Pancreas (tissue), 10 donors: ENCODE data around the gene ARID3B. TPM values are rescaled to one million over a fixed set of nuclear protein-coding genes. Genes with fewer than 3 reads are reported as not detected.

Source experiments
- ATAC-seq, 4 donors: fragments of 200-7000 bp; cut with Tn5 transposase; one replicate each; pipeline versions ENCODE4 v1.8.0 to v1.9.1; 2020; ENCODE audit warnings: mild to moderate bottlenecking in 4 of 4, moderate library complexity in 4 of 4
- DNase-seq, 6 donors: peaks; one replicate each; pipeline ENCODE4 v3.0.0-alpha.2; 2020
- FAIRE-seq: peaks from 2 replicates; lab custom pipeline; 2012; peaks lifted over from hg19 to GRCh38; lab: Jason Lieb, UNC
- H3K27ac ChIP-seq, 4 donors: fragments of 200-600 bp; sonication (generic); 1 replicate in 3 of 4; 2 replicates in 1 of 4; pipeline versions ENCODE4 v1.5.0 to v1.8.0; 2020
- H3K27me3 ChIP-seq, 4 donors: fragments of 200-600 bp; one replicate each; pipeline ENCODE4 v1.8.0; 2021
- H3K36me3 ChIP-seq, 3 donors: fragments of 200-600 bp; sonication (generic) in 1 of 3; one replicate each; pipeline versions ENCODE4 v1.5.0 to v1.8.0; 2020 to 2021
- H3K4me1 ChIP-seq, 3 donors: fragments of 200-600 bp; one replicate each; pipeline ENCODE4 v1.8.0; 2021
- H3K4me3 ChIP-seq, 4 donors: fragments of 200-600 bp; sonication (generic) in 2 of 4; one replicate each; pipeline versions ENCODE4 v1.5.0 to v1.8.0; 2020 to 2021
- H3K9me3 ChIP-seq, 4 donors: fragments of 200-600 bp; one replicate each; pipeline ENCODE4 v1.8.0; 2021
- WGBS, 2 donors: extraction: QIAGEN DNeasy Blood & Tissue Kit; methylation state at CpG; one replicate each; pipeline ENCODE4 v1.1.7; 2013; 5-methylcytosine and 5-hydroxymethylcytosine counted together
- intact Hi-C, 3 donors: fragments of 100-400 bp; cut with DNase I; formaldehyde crosslinking; loops; one replicate each; pipeline versions ENCODE4 v1.11.1 to v1.14.2; 2022
- polyA plus RNA-seq, 2 donors: library from polyadenylated mRNA; stranded (reverse); fragments of 200-250 nt; gene quantifications; one replicate each; pipeline ENCODE4 v1.2.3, GENCODE V29; 2013
- total RNA-seq, 6 donors: library from RNA; stranded (reverse); fragmentation: NEBNext Ultra II Directional in 4 of 6; extraction: Animal tissue kit (Norgen Biotek cat#: 25700) in 4 of 6; gene quantifications; one replicate each; pipeline versions ENCODE4 v1.2.1 to v1.2.4, GENCODE V29; 2021 to 2023
- TF ChIP-seq, protein P1 (sequence below), 4 donors: fragments of 200-600 bp; sonication (generic) in 3 of 4; IDR thresholded peaks; one replicate each; pipeline versions ENCODE4 v1.5.0 to v1.8.0; 2021; ENCODE audit warnings: antibody characterized with exemption in 4 of 4
- donor health status: healthy with polysubstance abuse.
- donor health status: DM: no; HTN: no; CAD: no; lungs with moderate emphysema.
- donor health status: DM: no; HTN: no; CAD: no.
- donor health status: control.
- donor health status: control.
- donor health status: Bipolar disorder and iron deficiency.
- donor health status: DM: yes; HTN: yes; CAD: no.
- donor health status: DM: no; HTN: no; CAD: no.
- donor health status: DM: no; HTN: no; CAD: no.
- donor health status: DM: yes; HTN: yes; CAD: no.

Gene ARID3B
- total and polyA plus RNA-seq, 8 donors: 2.9 to 4.8 (median 3.8) TPM

DNA sequence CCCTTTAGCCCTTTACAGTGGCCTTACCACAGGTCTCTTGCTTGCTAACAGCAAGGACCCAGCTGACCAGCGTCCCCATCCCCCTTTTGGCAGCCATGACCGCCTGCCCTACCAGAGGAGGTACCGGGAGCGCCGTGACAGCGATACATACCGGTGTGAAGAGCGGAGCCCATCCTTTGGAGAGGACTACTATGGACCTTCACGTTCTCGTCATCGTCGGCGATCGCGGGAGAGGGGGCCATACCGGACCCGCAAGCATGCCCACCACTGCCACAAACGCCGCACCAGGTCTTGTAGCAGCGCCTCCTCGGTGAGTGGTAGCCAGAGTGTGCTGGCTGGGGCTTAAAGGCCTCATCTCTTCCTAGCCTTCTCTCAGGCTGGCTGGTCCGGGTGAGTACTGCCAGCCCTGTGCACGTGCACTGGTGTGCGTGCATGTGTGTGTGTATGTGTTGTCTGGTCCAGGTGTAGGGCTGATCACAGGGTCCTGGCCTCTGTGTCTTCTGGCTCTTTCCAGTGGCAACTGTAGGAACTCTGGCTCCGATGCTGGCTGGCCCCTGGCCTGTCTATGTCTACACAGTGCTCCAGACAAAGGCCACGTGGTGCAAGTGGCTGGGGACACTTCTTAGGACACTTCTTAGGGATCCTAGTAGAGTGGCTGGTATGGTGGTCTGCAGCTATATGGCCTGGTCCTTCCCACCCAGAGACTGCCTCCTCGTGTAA lies 79.1 kb downstream of the ARID3B start:
- no peaks in the 10 kb centered on the region for H3K27me3 ChIP-seq
- intact Hi-C loops: loop anchor here (10.0 kb wide), 4 partner anchors 75 to 245 kb away; partner anchors contain the start of gene ARID3B (in 1 of the 3)
- no peaks in the 10 kb centered on the region for H3K9me3 ChIP-seq
- H3K4me3 ChIP-seq: no peak overlapping the region
- no peak for ATAC-seq
- no peak for FAIRE-seq
- no peak overlapping the region for H3K27ac ChIP-seq
- TF ChIP-seq, protein P1, sequence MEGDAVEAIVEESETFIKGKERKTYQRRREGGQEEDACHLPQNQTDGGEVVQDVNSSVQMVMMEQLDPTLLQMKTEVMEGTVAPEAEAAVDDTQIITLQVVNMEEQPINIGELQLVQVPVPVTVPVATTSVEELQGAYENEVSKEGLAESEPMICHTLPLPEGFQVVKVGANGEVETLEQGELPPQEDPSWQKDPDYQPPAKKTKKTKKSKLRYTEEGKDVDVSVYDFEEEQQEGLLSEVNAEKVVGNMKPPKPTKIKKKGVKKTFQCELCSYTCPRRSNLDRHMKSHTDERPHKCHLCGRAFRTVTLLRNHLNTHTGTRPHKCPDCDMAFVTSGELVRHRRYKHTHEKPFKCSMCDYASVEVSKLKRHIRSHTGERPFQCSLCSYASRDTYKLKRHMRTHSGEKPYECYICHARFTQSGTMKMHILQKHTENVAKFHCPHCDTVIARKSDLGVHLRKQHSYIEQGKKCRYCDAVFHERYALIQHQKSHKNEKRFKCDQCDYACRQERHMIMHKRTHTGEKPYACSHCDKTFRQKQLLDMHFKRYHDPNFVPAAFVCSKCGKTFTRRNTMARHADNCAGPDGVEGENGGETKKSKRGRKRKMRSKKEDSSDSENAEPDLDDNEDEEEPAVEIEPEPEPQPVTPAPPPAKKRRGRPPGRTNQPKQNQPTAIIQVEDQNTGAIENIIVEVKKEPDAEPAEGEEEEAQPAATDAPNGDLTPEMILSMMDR (IDR thresholded peaks at IDR 0.05): no peak
- H3K36me3 ChIP-seq: peaks cover 14 to 50% (median 34%) of the 10 kb centered on the region in 3 donors
- DNase-seq: peak in 2 of 6 donors; percentile 27 to 74
- H3K4me1 ChIP-seq: peaks cover 12 to 15% (median 13%) of the 10 kb centered on the region in 3 donors
- 89 to 92% methylated on average over 27 of the region's 27 CpGs for WGBS, 2 donors

DNA sequence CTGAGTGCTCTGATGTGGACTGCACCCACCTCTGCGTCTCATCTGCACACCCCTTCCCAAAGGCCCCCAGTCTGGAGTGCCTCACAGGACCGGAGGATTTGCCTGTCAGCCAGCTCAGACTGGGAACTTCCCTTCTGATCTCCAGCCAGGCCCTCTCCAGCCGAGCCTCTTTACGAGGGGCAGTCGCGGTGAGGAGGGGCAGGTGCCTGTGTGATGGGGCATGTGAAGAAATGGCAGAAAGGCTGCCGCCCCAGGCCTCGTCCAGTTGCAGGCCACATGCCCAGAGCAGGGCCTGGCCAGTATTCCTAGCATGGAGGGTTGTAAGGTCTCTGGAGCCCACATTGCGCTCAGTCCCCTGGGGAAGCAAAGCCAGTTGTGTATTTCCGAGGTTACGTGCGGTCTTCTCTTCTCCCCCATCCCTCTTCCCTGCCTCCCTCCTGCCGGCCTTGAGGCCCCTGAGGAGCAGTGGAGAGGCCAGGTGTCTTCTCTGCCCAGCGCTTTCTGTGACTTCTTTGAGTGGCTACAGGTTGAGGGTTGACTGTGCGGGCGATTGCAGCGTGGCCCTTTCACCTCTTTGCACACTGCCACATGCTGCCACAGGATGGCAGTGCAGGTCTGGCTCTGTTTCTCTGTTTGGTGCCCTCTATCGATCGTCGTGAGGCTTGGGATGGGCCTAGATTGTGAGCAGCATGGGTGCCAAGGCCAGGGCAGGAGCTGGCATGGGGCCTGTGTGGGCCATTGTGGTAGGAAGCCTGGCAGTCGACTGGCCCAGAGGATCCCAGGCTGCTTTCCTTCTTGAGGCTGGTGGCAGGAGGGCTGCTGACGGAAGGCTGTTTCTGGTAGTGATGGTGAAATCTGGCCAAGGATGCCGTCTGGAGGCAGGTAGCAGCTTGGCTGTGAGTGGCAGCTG lies 79.9 kb downstream of the ARID3B start:
- Histone ChIP-seq H3K9me3 (no peaks in the 10 kb centered on the region), H3K27ac (no peak overlapping the region), H3K4me3 (no peak overlapping the region), H3K4me1 (peaks cover 12 to 15% (median 13%) of the 10 kb centered on the region in 3 donors), H3K27me3 (no peaks in the 10 kb centered on the region), H3K36me3 (peaks cover 19 to 57% (median 41%) of the 10 kb centered on the region in 3 donors)
- intact Hi-C loops: loop anchor here in 2 of 3 donors (10.0 kb wide), 2 partner anchors 134 to 236 kb away; no protein-coding TSS in a partner anchor
- FAIRE-seq (no peak), DNase-seq (peak in 5 of 6 donors; percentile 51 to 82 (median 71)), ATAC-seq (peak; percentile 29 to 80 (median 74))
- 64 to 67% methylated on average over 23 of the region's 23 CpGs for WGBS, 2 donors
- TF ChIP-seq, protein P1 (IDR thresholded peaks at IDR 0.05): peak; percentile 32 to 66 (median 40)

DNA sequence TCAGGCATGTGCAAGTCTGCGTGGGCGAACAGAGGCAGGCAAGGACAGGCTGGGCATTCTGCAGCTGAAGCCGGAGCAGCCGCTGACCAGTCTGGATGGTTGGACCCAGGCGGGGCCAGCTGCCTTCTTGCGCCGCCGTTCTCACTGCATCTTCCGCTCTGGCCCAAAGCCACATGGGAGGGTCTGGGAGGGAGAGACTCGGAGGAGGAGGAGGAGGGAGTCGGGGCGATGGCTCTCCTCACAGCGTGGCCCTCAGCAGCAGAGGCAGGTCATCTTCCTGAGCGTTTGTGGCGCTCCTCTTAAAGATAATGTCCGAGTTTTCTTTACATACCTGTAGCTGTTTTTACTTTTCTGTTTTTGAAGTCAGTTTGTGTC lies 80.5 kb downstream of the ARID3B start:
- Histone ChIP-seq H3K27ac (no peak overlapping the region), H3K9me3 (no peaks in the 10 kb centered on the region), H3K27me3 (no peaks in the 10 kb centered on the region), H3K36me3 (peaks cover 19 to 64% (median 47%) of the 10 kb centered on the region in 3 donors), H3K4me3 (no peak overlapping the region), H3K4me1 (peaks cover 12 to 15% (median 13%) of the 10 kb centered on the region in 3 donors)
- intact Hi-C loops: loop anchor here in 2 of 3 donors (10.0 kb wide), 2 partner anchors 133 to 237 kb away; no protein-coding TSS in a partner anchor
- 86% methylated on average over 16 of the region's 16 CpGs for WGBS, 2 donors
- FAIRE-seq (no peak), DNase-seq (peak in 2 of 6 donors; percentile 37 to 47), ATAC-seq (no peak)
- TF ChIP-seq, protein P1 (IDR thresholded peaks at IDR 0.05): no peak

DNA sequence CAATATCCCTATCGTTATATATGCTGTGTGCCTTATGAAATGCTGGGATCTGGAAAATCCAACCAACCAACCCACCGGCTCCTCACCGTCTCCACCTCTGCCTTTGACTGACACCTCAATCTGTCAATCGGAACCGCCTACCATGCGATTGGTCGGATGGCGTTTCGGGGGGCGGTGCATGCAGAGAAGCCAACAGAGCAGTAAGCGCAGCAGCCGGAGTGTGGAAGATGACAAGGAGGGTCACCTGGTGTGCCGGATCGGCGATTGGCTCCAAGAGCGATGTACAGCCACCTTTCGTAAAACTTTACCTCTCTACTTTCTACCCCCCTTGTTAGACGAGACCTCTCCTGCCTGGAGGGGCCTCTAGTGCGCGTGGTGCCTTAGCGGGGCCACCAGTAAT lies 80.9 kb downstream of the ARID3B start:
- TF ChIP-seq, protein P1 (IDR thresholded peaks at IDR 0.05): no peak
- Histone ChIP-seq H3K27ac (no peak overlapping the region), H3K9me3 (no peaks in the 10 kb centered on the region), H3K27me3 (no peaks in the 10 kb centered on the region), H3K36me3 (peaks cover 19 to 68% (median 50%) of the 10 kb centered on the region in 3 donors), H3K4me1 (peaks cover 10 to 11% (median 10%) of the 10 kb centered on the region in 3 donors), H3K4me3 (no peak overlapping the region)
- DNase-seq (peak in 2 of 6 donors; percentile 29 to 71), ATAC-seq (no peak), FAIRE-seq (no peak)
- 88 to 94% methylated on average over 21 of the region's 21 CpGs for WGBS, 2 donors
- intact Hi-C loops: loop anchor here in 2 of 3 donors (10.0 kb wide), 2 partner anchors 133 to 237 kb away; no protein-coding TSS in a partner anchor
